Large intestine (tissue), 3 donors: ENCODE data around the gene NPIPB6. TPM values are rescaled to one million over a fixed set of nuclear protein-coding genes. Genes with fewer than 3 reads are reported as not detected.

ENCODE experiments used
- DNase-seq, 2 donors: peaks; one replicate each; pipeline versions ENCODE4 v3.0.0 to v3.0.0-alpha.2; 2013
- H3K27ac ChIP-seq: one replicate; pipeline ENCODE4 v1.5.1; 2013; ENCODE audit warnings: low read length
- H3K27me3 ChIP-seq: 2 replicates; pipeline ENCODE4 v1.6.1; 2013; ENCODE audit warnings: low read length; ENCODE audit not compliant: control insufficient read depth, insufficient read depth
- H3K36me3 ChIP-seq: 2 replicates; pipeline ENCODE4 v1.6.1; 2013; ENCODE audit warnings: low read length; ENCODE audit not compliant: control insufficient read depth, insufficient read depth
- H3K4me1 ChIP-seq: one replicate; pipeline ENCODE4 v1.6.1; 2013; ENCODE audit warnings: low read length; ENCODE audit not compliant: control insufficient read depth, insufficient read depth
- H3K4me3 ChIP-seq: one replicate; pipeline ENCODE4 v1.5.1; 2013; ENCODE audit warnings: low read length
- H3K9me3 ChIP-seq: one replicate; pipeline ENCODE4 v1.6.1; 2013; ENCODE audit warnings: mild to moderate bottlenecking, low read depth, low read length, moderate library complexity; ENCODE audit not compliant: control insufficient read depth
- WGBS: methylation state at CpG from one replicate; pipeline ENCODE4 v1.1.5; 2013; ENCODE audit warnings: low lambda C conversion rate; ENCODE audit not compliant: insufficient coverage; 5-methylcytosine and 5-hydroxymethylcytosine counted together
- polyA plus RNA-seq: library from polyadenylated mRNA; unstranded; fragments of 120-200 nt; gene quantifications from one replicate; pipeline ENCODE4 v1.2.1, GENCODE V29; 2013

The NPIPB6 gene
- polyA plus RNA-seq, 1 donor, result 1.8 TPM

GRCh38 chr16:28324235-28324886 lies 38.9 kb downstream of the NPIPB6 start:
- Histone ChIP-seq H3K4me1 (no peaks in the 10 kb centered on the region), H3K9me3 (no peaks in the 10 kb centered on the region), H3K36me3 (no peaks in the 10 kb centered on the region), H3K4me3 (no peak overlapping the region), H3K27me3 (no peaks in the 10 kb centered on the region), H3K27ac (no peak overlapping the region)
- no CpG with 5 or more reads among the region's 5 CpGs for WGBS
- no peak for DNase-seq

- H3K27me3 ChIP-seq, result no peaks in the 10 kb centered on the region
- WGBS, result no CpG with 5 or more reads among the region's 20 CpGs
- no peak for DNase-seq
Measured at GRCh38 chr16:28321700-28322411, 41.5 kb downstream of the NPIPB6 start.

GRCh38 chr16:28320741-28321140 lies 42.6 kb downstream of the NPIPB6 start:
- H3K4me3 ChIP-seq, result no peak overlapping the region
- no CpG with 5 or more reads among the region's 49 CpGs for WGBS
- H3K9me3 ChIP-seq, result no peaks in the 10 kb centered on the region
- no peaks in the 10 kb centered on the region for H3K36me3 ChIP-seq
- DNase-seq, result no peak
- no peak overlapping the region for H3K27ac ChIP-seq
- no peaks in the 10 kb centered on the region for H3K27me3 ChIP-seq
- no peaks in the 10 kb centered on the region for H3K4me1 ChIP-seq

More at GRCh38 chr16:28321700-28322411, 41.5 kb downstream of the NPIPB6 start:
- H3K36me3 ChIP-seq, result no peaks in the 10 kb centered on the region
- no peak overlapping the region for H3K27ac ChIP-seq
- H3K4me3 ChIP-seq, result no peak overlapping the region
- H3K9me3 ChIP-seq, result no peaks in the 10 kb centered on the region
- H3K4me1 ChIP-seq, result no peaks in the 10 kb centered on the region

- H3K36me3 ChIP-seq, result no peaks in the 10 kb centered on the region
- H3K27ac ChIP-seq, result no peak overlapping the region
- H3K4me3 ChIP-seq, result no peak overlapping the region
- DNase-seq, result no peak
- H3K4me1 ChIP-seq, result no peaks in the 10 kb centered on the region
- H3K27me3 ChIP-seq, result no peaks in the 10 kb centered on the region
- WGBS, result no CpG with 5 or more reads among the region's 73 CpGs
- H3K9me3 ChIP-seq, result no peaks in the 10 kb centered on the region
Measured at GRCh38 chr16:28320023-28320561, 43.2 kb downstream of the NPIPB6 start.

- no peak for DNase-seq
- H3K36me3 ChIP-seq, result no peaks in the 10 kb centered on the region
- H3K4me1 ChIP-seq, result no peaks in the 10 kb centered on the region
- no peaks in the 10 kb centered on the region for H3K27me3 ChIP-seq
- no peaks in the 10 kb centered on the region for H3K9me3 ChIP-seq
- no peak overlapping the region for H3K27ac ChIP-seq
- WGBS, result no CpG with 5 or more reads among the region's 26 CpGs
- no peak overlapping the region for H3K4me3 ChIP-seq
Measured at GRCh38 chr16:28319476-28320022, 43.8 kb downstream of the NPIPB6 start.

DNA sequence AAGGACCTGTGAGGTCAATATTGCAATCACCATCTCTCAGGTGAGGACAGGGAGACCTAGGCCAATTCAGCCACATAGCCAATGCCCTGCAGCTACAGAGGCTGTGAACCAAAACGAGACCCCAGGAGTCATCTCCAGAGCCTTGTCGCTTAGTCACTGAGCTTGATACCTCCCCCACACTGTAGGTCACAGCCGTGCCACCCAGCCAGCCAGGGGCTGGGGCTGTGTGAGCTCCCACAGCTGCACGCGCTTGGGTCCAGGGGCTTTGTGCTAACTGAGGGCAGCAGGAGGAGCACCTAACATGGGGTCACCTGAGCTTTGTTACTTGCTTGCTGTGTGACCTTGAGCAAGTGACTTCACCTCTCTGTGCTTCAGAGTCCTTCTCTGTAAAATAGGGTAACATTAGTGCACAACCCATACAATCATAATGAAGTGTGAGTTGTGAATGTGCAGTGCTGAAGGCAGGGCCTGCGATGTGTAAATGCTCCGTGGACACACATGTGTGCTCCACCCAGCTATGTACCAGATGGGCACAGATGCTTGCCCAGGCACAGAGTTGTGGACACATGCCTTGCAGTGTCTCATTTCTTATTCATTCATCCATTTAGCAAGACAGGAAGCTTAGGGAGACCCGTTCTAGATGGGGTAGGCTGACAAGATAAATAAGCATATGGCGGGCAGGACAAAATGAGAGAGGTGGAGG lies 45.1 kb downstream of the NPIPB6 start:
- no peaks in the 10 kb centered on the region for H3K27me3 ChIP-seq
- no CpG with 5 or more reads among the region's 9 CpGs for WGBS
- H3K4me3 ChIP-seq, result no peak overlapping the region
- H3K27ac ChIP-seq, result no peak overlapping the region
- no peaks in the 10 kb centered on the region for H3K4me1 ChIP-seq
- H3K36me3 ChIP-seq, result no peaks in the 10 kb centered on the region
- DNase-seq, result no peak
- no peaks in the 10 kb centered on the region for H3K9me3 ChIP-seq

- no peaks in the 10 kb centered on the region for H3K9me3 ChIP-seq
- no CpG with 5 or more reads among the region's 22 CpGs for WGBS
- no peaks in the 10 kb centered on the region for H3K4me1 ChIP-seq
- H3K4me3 ChIP-seq, result no peak overlapping the region
- H3K27me3 ChIP-seq, result no peaks in the 10 kb centered on the region
- DNase-seq, result peak in 1 of 2 donors; percentile 18
- H3K36me3 ChIP-seq, result no peaks in the 10 kb centered on the region
- H3K27ac ChIP-seq, result no peak overlapping the region
Measured at GRCh38 chr16:28317040-28317880, 46.0 kb downstream of the NPIPB6 start.

DNA sequence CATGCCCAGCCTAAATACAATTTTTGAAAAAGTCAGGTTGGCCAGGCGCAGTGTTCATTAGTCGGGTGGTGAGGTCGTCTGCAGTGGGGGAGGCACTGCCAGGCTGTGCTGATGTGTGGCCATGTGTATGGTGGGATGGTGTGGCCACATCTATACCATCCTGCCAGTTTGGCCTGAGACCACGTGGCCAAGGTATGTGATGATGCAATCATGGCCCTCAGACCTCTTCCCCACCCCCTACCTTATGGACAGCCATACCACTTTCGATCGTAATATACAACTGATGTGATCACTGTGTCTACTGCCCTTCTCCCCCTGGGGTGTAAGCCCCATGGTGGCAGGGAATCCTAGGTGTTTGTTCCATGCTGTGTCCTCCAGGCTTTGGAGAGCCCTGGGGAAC lies 47.3 kb downstream of the NPIPB6 start:
- no peak for DNase-seq
- no CpG with 5 or more reads among the region's 6 CpGs for WGBS
- Histone ChIP-seq H3K27ac (no peak overlapping the region), H3K9me3 (no peaks in the 10 kb centered on the region), H3K4me1 (no peaks in the 10 kb centered on the region), H3K36me3 (no peaks in the 10 kb centered on the region), H3K27me3 (no peaks in the 10 kb centered on the region), H3K4me3 (no peak overlapping the region)

GRCh38 chr16:28313587-28313986 lies 49.7 kb downstream of the NPIPB6 start:
- H3K4me1 ChIP-seq, result no peaks in the 10 kb centered on the region
- H3K27ac ChIP-seq, result no peak overlapping the region
- no peaks in the 10 kb centered on the region for H3K36me3 ChIP-seq
- no peaks in the 10 kb centered on the region for H3K27me3 ChIP-seq
- whole genome bisulfite sequencing, result no CpG with 5 or more reads among the region's 11 CpGs
- H3K9me3 ChIP-seq, result no peaks in the 10 kb centered on the region
- no peak for DNase-seq
- H3K4me3 ChIP-seq, result no peak overlapping the region
